D721Med (cell line): ENCODE results near the gene HDDC2.

ENCODE experiments used
- DNase-seq: peaks from one replicate; pipeline ENCODE4 v3.0.0; 2011; ENCODE audit warnings: low spot score; ENCODE audit not compliant: insufficient read length
- FAIRE-seq: peaks from 2 replicates; lab custom pipeline; 2011; peaks lifted over from hg19 to GRCh38; lab: Jason Lieb, UNC
- CTCF ChIP-seq: IDR thresholded peaks from 2 replicates; pipeline ENCODE4 v1.5.1; 2012; ENCODE audit warnings: mild to moderate bottlenecking, control low read depth; ENCODE audit not compliant: insufficient read depth; ENCODE audit errors: missing control alignments

HDDC2 gene

GRCh38 chr6:125264476-125264875 is 37.3 kb downstream of the HDDC2 start:
- FAIRE-seq, result no peak
- no peak for TF ChIP-seq CTCF
- DNase-seq, result no peak

- DNase-seq, result no peak
- no peak for TF ChIP-seq CTCF
Measured at GRCh38 chr6:125262016-125263013, 39.5 kb downstream of the HDDC2 start.

GRCh38 chr6:125259354-125259736 is 42.4 kb downstream of the HDDC2 start:
- FAIRE-seq, result no peak
- DNase-seq, result no peak
- no peak for TF ChIP-seq CTCF

More at GRCh38 chr6:125262016-125263013, 39.5 kb downstream of the HDDC2 start:
- FAIRE-seq, result no peak

GRCh38 chr6:125258651-125259353 is 43.0 kb downstream of the HDDC2 start:
- FAIRE-seq, result no peak
- no peak for TF ChIP-seq CTCF
- DNase-seq, result no peak

- FAIRE-seq, result no peak
- TF ChIP-seq CTCF, result no peak
Measured at GRCh38 chr6:125257351-125257750, 44.4 kb downstream of the HDDC2 start.

GRCh38 chr6:125255201-125255600 is 46.6 kb downstream of the HDDC2 start:
- TF ChIP-seq CTCF, result no peak
- no peak for FAIRE-seq
- DNase-seq, result no peak

More at GRCh38 chr6:125257351-125257750, 44.4 kb downstream of the HDDC2 start:
- no peak for DNase-seq
